HEK293 (cell line): ENCODE results near the gene TECPR2.

Source experiments
- CTCF ChIA-PET: fragments of 350-600 bp; formaldehyde crosslinking; extraction: SDS; loops from one replicate; lab custom pipeline; 2021; ENCODE audit warnings: antibody characterized with exemption; lab: Yijun Ruan, JAX
- POLR2A ChIA-PET: fragments of 300-600 bp; formaldehyde crosslinking; extraction: SDS; loops from one replicate; lab custom pipeline; 2020; ENCODE audit warnings: antibody characterized with exemption, inconsistent platforms; lab: Yijun Ruan, JAX
- H3K27ac ChIP-seq: fragments of 200-500 bp; sonication (Bioruptor generic); 2 replicates; pipeline ENCODE4 v1.5.1; 2014; ENCODE audit warnings: low read depth, low read length, control low read depth, inconsistent platforms; ENCODE audit errors: extremely low read depth
- H3K36me3 ChIP-seq, 2 experiments: fragments of 200-500 bp in 1 of 2; sonication (Bioruptor generic) in 1 of 2; 1 replicate in 1 of 2; 2 replicates in 1 of 2; pipeline ENCODE4 v1.5.1; 2014 to 2017; ENCODE audit warnings: inconsistent platforms in 2 of 2, low read length in 2 of 2; ENCODE audit not compliant: control insufficient read depth in 2 of 2, insufficient read depth in 1 of 2
- H3K4me1 ChIP-seq: fragments of 200-500 bp; sonication (Bioruptor generic); 2 replicates; pipeline ENCODE4 v1.5.1; 2014; ENCODE audit warnings: mild to moderate bottlenecking, low read length, inconsistent platforms; ENCODE audit not compliant: control insufficient read depth, insufficient read depth
- H3K4me3 ChIP-seq: 2 replicates; pipeline ENCODE4 v1.5.1; 2011; ENCODE audit warnings: low read depth, mild to moderate bottlenecking, control low read depth, low read length, moderate library complexity
- H3K9me3 ChIP-seq: fragments of 200-500 bp; sonication (Bioruptor generic); 2 replicates; pipeline ENCODE4 v1.5.1; 2014; ENCODE audit warnings: low read depth, low read length, inconsistent platforms; ENCODE audit not compliant: control insufficient read depth, insufficient read depth
- HOXC10 ChIP-seq: sonication (generic); formaldehyde crosslinking; IDR thresholded peaks from 2 replicates; pipeline ENCODE4 v1.8.1; 2023; ENCODE audit warnings: mild to moderate bottlenecking, missing genetic modification reagents
- KLF10 ChIP-seq: fragments of 450-650 bp; IDR thresholded peaks from 2 replicates; pipeline ENCODE4 v1.5.1; 2018; ENCODE audit warnings: missing biosample characterization, mild to moderate bottlenecking, missing genetic modification characterization
- KLF16 ChIP-seq: fragments of 450-650 bp; formaldehyde crosslinking; IDR thresholded peaks from 2 replicates; pipeline ENCODE4 v1.5.1; 2017; ENCODE audit warnings: missing biosample characterization, missing genetic modification characterization
- MEIS1 ChIP-seq: sonication (generic); formaldehyde crosslinking; IDR thresholded peaks from 2 replicates; pipeline ENCODE4 v1.8.1; 2022; ENCODE audit warnings: missing genetic modification reagents, mild to moderate bottlenecking, borderline replicate concordance
- PRDM10 ChIP-seq: fragments of 450-650 bp; formaldehyde crosslinking; IDR thresholded peaks from 2 replicates; pipeline ENCODE4 v1.5.1; 2016; ENCODE audit warnings: missing biosample characterization, missing genetic modification characterization
- SCRT2 ChIP-seq: fragments of 450-650 bp; formaldehyde crosslinking; IDR thresholded peaks from 2 replicates; pipeline ENCODE4 v1.5.1; 2016; ENCODE audit warnings: missing biosample characterization, missing genetic modification characterization
- ZBTB48 ChIP-seq: fragments of 450-650 bp; formaldehyde crosslinking; IDR thresholded peaks from 2 replicates; pipeline ENCODE4 v1.5.1; 2016; ENCODE audit warnings: missing biosample characterization, missing genetic modification characterization
- ZNF211 ChIP-seq: fragments of 450-650 bp; formaldehyde crosslinking; IDR thresholded peaks from 2 replicates; pipeline ENCODE4 v1.5.1; 2016; ENCODE audit warnings: low read depth, missing biosample characterization, missing genetic modification characterization
- ZNF23 ChIP-seq: fragments of 450-650 bp; formaldehyde crosslinking; IDR thresholded peaks from 2 replicates; pipeline ENCODE4 v1.5.1; 2016; ENCODE audit warnings: missing biosample characterization, missing genetic modification characterization, borderline replicate concordance
- ZNF24 ChIP-seq: fragments of 450-650 bp; formaldehyde crosslinking; IDR thresholded peaks from 2 replicates; pipeline ENCODE4 v1.5.1; 2016; ENCODE audit warnings: missing biosample characterization, missing genetic modification characterization
- ZNF302 ChIP-seq: fragments of 450-650 bp; formaldehyde crosslinking; IDR thresholded peaks from 2 replicates; pipeline ENCODE4 v1.5.1; 2016; ENCODE audit warnings: missing biosample characterization, missing genetic modification characterization, low read depth
- ZNF311 ChIP-seq: fragments of 450-650 bp; formaldehyde crosslinking; IDR thresholded peaks from 2 replicates; pipeline ENCODE4 v1.5.1; 2017; ENCODE audit warnings: missing biosample characterization, missing genetic modification characterization, borderline replicate concordance
- ZNF404 ChIP-seq: fragments of 450-650 bp; formaldehyde crosslinking; IDR thresholded peaks from 2 replicates; pipeline ENCODE4 v1.5.1; 2017; ENCODE audit warnings: missing biosample characterization, missing genetic modification characterization
- ZNF426 ChIP-seq: fragments of 450-650 bp; formaldehyde crosslinking; IDR thresholded peaks from 2 replicates; pipeline ENCODE4 v1.5.1; 2017; ENCODE audit warnings: missing biosample characterization, missing genetic modification characterization, mild to moderate bottlenecking, inconsistent platforms, moderate library complexity
- ZNF473 ChIP-seq: fragments of 450-650 bp; formaldehyde crosslinking; IDR thresholded peaks from 2 replicates; pipeline ENCODE4 v1.5.1; 2017; ENCODE audit warnings: missing biosample characterization, missing genetic modification characterization
- ZNF521 ChIP-seq: fragments of 450-650 bp; formaldehyde crosslinking; IDR thresholded peaks from 2 replicates; pipeline ENCODE4 v1.5.1; 2017; ENCODE audit warnings: missing biosample characterization, mild to moderate bottlenecking, missing genetic modification characterization
- ZNF530 ChIP-seq: fragments of 450-650 bp; formaldehyde crosslinking; IDR thresholded peaks from 2 replicates; pipeline ENCODE4 v1.5.1; 2016; ENCODE audit warnings: low read depth, missing biosample characterization, missing genetic modification characterization
- ZNF549 ChIP-seq: fragments of 450-650 bp; IDR thresholded peaks from 2 replicates; pipeline ENCODE4 v1.5.1; 2018; ENCODE audit warnings: missing biosample characterization, missing genetic modification characterization, mild to moderate bottlenecking, inconsistent platforms, moderate library complexity
- ZNF596 ChIP-seq: fragments of 450-650 bp; IDR thresholded peaks from 2 replicates; pipeline ENCODE4 v1.5.0; 2018; ENCODE audit warnings: missing biosample characterization, mild to moderate bottlenecking, missing genetic modification characterization, moderate library complexity
- ZNF624 ChIP-seq: fragments of 450-650 bp; formaldehyde crosslinking; IDR thresholded peaks from 2 replicates; pipeline ENCODE4 v1.5.1; 2017; ENCODE audit warnings: missing biosample characterization, missing genetic modification characterization
- ZNF658 ChIP-seq: fragments of 450-650 bp; formaldehyde crosslinking; IDR thresholded peaks from 2 replicates; pipeline ENCODE4; 2016; ENCODE audit warnings: missing biosample characterization, missing genetic modification characterization
- ZNF664 ChIP-seq: fragments of 450-650 bp; formaldehyde crosslinking; IDR thresholded peaks from 2 replicates; pipeline ENCODE4 v1.5.1; 2016; ENCODE audit warnings: missing biosample characterization, missing genetic modification characterization
- ZNF701 ChIP-seq: fragments of 450-650 bp; formaldehyde crosslinking; IDR thresholded peaks from 2 replicates; pipeline ENCODE4 v1.5.1; 2016; ENCODE audit warnings: missing biosample characterization, missing genetic modification characterization
- ZNF785 ChIP-seq: fragments of 450-650 bp; formaldehyde crosslinking; IDR thresholded peaks from 2 replicates; pipeline ENCODE4 v1.5.1; 2016; ENCODE audit warnings: missing biosample characterization, missing genetic modification characterization
- TF ChIP-seq, protein P1 (sequence below): fragments of 450-650 bp; formaldehyde crosslinking; IDR thresholded peaks from 2 replicates; pipeline ENCODE4 v1.5.1; 2016; ENCODE audit warnings: missing biosample characterization, missing genetic modification characterization
- TF ChIP-seq, protein P2 (sequence below): fragments of 450-650 bp; formaldehyde crosslinking; IDR thresholded peaks from 2 replicates; pipeline ENCODE4 v1.5.1; 2017; ENCODE audit warnings: missing biosample characterization, mild to moderate bottlenecking, missing genetic modification characterization, moderate library complexity

The TECPR2 gene

DNA sequence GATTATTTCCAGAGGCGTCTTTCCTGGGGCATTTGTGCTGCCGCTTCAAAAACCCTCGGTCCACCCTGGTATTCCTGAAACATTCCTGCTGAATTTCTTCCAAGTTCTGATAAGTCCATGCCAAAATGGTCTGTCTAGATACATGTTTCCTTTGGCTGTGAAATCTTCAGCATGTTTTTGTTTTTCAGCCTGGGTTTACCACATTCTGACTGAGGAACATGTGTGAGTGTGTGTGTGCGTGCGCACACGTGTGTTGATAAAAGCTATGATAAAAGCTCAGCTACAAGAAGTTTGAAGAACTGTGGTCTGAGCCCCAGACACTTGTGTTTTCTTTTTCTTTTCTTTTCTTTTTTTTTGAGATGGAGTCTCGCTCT, 124.5 kb downstream of the TECPR2 start:
- no peak overlapping the region for H3K27ac ChIP-seq
- POLR2A ChIA-PET = no interaction called here
- no peak overlapping the region for H3K4me3 ChIP-seq
- no peaks in the 10 kb centered on the region for H3K9me3 ChIP-seq
- H3K4me1 ChIP-seq = no peaks in the 10 kb centered on the region
- TF ChIP-seq ZNF664 (no peak), PRDM10 (0 out of 2 replicates have a peak, but pooled peaks have one; percentile 45)
- H3K36me3 ChIP-seq = no peaks in the 10 kb centered on the region; a peak in 1 of 3 replicates
- CTCF ChIA-PET = interaction anchor here (0.7 kb wide), 1 partner anchor 23 kb away, joined by 3 read pairs; no protein-coding TSS in a partner anchor

DNA sequence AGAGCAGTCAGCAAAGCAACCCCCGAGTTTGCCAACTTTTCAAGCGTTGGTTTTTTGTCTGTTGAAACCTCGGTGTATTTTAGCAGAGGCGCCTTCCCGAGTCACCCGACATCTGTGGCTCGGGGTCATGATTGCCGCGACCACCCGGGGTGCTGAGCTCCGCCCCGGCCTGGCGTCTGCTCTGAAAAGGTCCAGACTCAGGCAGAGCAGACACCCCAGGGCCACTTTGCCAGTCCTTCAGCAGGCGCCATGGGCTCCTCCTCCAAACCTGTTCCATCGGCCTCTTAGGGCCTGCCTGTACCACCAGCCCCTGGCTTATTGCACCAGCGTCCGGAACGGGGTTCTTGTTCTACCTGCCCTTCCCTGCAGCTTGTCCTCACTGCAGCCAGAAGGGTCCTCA, 127.7 kb downstream of the TECPR2 start:
- TF ChIP-seq, protein P1, sequence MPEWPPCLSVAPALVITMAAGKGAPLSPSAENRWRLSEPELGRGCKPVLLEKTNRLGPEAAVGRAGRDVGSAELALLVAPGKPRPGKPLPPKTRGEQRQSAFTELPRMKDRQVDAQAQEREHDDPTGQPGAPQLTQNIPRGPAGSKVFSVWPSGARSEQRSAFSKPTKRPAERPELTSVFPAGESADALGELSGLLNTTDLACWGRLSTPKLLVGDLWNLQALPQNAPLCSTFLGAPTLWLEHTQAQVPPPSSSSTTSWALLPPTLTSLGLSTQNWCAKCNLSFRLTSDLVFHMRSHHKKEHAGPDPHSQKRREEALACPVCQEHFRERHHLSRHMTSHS (tag by site-specific recombination) = no peak
- no peak for TF ChIP-seq ZNF23 (tag by site-specific recombination)
- TF ChIP-seq HOXC10 (CRISPR knock-in tag) = no peak
- TF ChIP-seq ZNF530 (tag by site-specific recombination) = no peak
- no peak for TF ChIP-seq ZNF701 (tag by site-specific recombination)
- no peak for TF ChIP-seq ZNF521 (tag by site-specific recombination)
- TF ChIP-seq, protein P2, sequence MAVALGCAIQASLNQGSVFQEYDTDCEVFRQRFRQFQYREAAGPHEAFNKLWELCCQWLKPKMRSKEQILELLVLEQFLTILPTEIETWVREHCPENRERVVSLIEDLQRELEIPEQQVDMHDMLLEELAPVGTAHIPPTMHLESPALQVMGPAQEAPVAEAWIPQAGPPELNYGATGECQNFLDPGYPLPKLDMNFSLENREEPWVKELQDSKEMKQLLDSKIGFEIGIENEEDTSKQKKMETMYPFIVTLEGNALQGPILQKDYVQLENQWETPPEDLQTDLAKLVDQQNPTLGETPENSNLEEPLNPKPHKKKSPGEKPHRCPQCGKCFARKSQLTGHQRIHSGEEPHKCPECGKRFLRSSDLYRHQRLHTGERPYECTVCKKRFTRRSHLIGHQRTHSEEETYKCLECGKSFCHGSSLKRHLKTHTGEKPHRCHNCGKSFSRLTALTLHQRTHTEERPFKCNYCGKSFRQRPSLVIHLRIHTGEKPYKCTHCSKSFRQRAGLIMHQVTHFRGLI (tag by site-specific recombination) = no peak
- H3K4me1 ChIP-seq = no peaks in the 10 kb centered on the region
- ChIA-PET POLR2A (no interaction called here), CTCF (interaction anchor here (1.2 kb wide), 1 partner anchor 52 kb away, joined by 3 read pairs; no protein-coding TSS in a partner anchor)
- no peak overlapping the region for H3K4me3 ChIP-seq
- H3K27ac ChIP-seq = no peak overlapping the region
- H3K36me3 ChIP-seq = no peaks in the 10 kb centered on the region; a peak in 1 of 3 replicates
- H3K9me3 ChIP-seq = no peaks in the 10 kb centered on the region

GRCh38 chr14:102491366-102491765, 128.6 kb downstream of the TECPR2 start:
- no peak for TF ChIP-seq ZNF785 (tag by site-specific recombination)
- no peak for TF ChIP-seq ZNF521 (tag by site-specific recombination)
- TF ChIP-seq ZNF549 (tag by site-specific recombination) = no peak
- TF ChIP-seq SCRT2 = no peak
- no peak for TF ChIP-seq ZNF658 (tag by site-specific recombination)
- no peak for TF ChIP-seq ZNF311
- no peak for TF ChIP-seq KLF10
- no peak for TF ChIP-seq ZNF426 (tag by site-specific recombination)
- TF ChIP-seq ZNF596 (tag by site-specific recombination) = no peak
- no peak for TF ChIP-seq ZBTB48 (tag by site-specific recombination)
- TF ChIP-seq MEIS1 (CRISPR knock-in tag) = no peak
- TF ChIP-seq ZNF624 (tag by site-specific recombination) = no peak
- no peak for TF ChIP-seq KLF16 (tag by site-specific recombination)
- TF ChIP-seq ZNF24 (tag by site-specific recombination) = no peak
- TF ChIP-seq ZNF211 (tag by site-specific recombination) = no peak
- TF ChIP-seq ZNF404 (tag by site-specific recombination) = no peak
- no peak for TF ChIP-seq ZNF473 (tag by site-specific recombination)
- no peak for TF ChIP-seq ZNF302 (tag by site-specific recombination)
- no peaks in the 10 kb centered on the region for H3K9me3 ChIP-seq
- no peaks in the 10 kb centered on the region; a peak in 1 of 3 replicates for H3K36me3 ChIP-seq
- no peak overlapping the region for H3K27ac ChIP-seq
- ChIA-PET CTCF (no interaction called here), POLR2A (interaction anchor here (0.5 kb wide), 1 partner anchor 46 kb away, joined by 3 read pairs; no protein-coding TSS in a partner anchor)
- no peak overlapping the region for H3K4me3 ChIP-seq
- no peaks in the 10 kb centered on the region for H3K4me1 ChIP-seq
